HepG2 (cell line): ENCODE measurements around the gene LZTR1. TPM values are rescaled to one million over a fixed set of nuclear protein-coding genes. Genes with fewer than 3 reads are reported as not detected.

Source experiments
- MYNN ChIP-seq: sonication (generic); formaldehyde crosslinking; IDR thresholded peaks from 2 replicates; pipeline ENCODE4 v1.4.0; 2020; ENCODE audit warnings: mild to moderate bottlenecking, low read depth, missing genetic modification reagents
- POLR2A ChIP-seq, 2 experiments: IDR thresholded peaks; 2 replicates each; pipeline ENCODE4 v1.6.1; 2011; ENCODE audit warnings: low read depth in 2 of 2, low read length in 2 of 2, mild to moderate bottlenecking in 1 of 2, moderate library complexity in 1 of 2; ENCODE audit not compliant: insufficient read depth in 1 of 2
- PRDM10 ChIP-seq: sonication (generic); formaldehyde crosslinking; IDR thresholded peaks from 2 replicates; pipeline ENCODE4 v1.4.0; 2020; ENCODE audit warnings: low read depth, missing genetic modification reagents
- RARA ChIP-seq: IDR thresholded peaks from 2 replicates; pipeline ENCODE4 v1.6.1; 2016; ENCODE audit warnings: missing genetic modification reagents, missing compliant biosample characterization
- ZEB1 ChIP-seq: IDR thresholded peaks from 2 replicates; pipeline ENCODE4 v1.6.1; 2012; ENCODE audit warnings: mild to moderate bottlenecking, low read depth, inconsistent platforms; ENCODE audit not compliant: insufficient replicate concordance
- ZNF224 ChIP-seq: sonication (generic); formaldehyde crosslinking; IDR thresholded peaks from 2 replicates; pipeline ENCODE4 v1.5.0; 2020; ENCODE audit warnings: mild to moderate bottlenecking, missing genetic modification reagents
- ZNF451 ChIP-seq: sonication (generic); formaldehyde crosslinking; IDR thresholded peaks from 2 replicates; pipeline ENCODE4 v1.5.0; 2020; ENCODE audit warnings: mild to moderate bottlenecking, missing genetic modification reagents
- ZNF574 ChIP-seq: sonication (generic); formaldehyde crosslinking; IDR thresholded peaks from 2 replicates; pipeline ENCODE4 v1.4.0; 2020; ENCODE audit warnings: missing genetic modification reagents
- ZNF792 ChIP-seq: IDR thresholded peaks from 2 replicates; pipeline ENCODE4 v1.6.1; 2016
- polyA plus RNA-seq, 8 experiments: library from polyadenylated mRNA; depleted of rRNA in 3 of 8; stranded (reverse) in 7 of 8; unstranded in 1 of 8; fragments of >200 nt; fragmentation: Illumina TruSeq in 4 of 8; extraction: Trizol in 4 of 8; gene quantifications; 2 replicates each; pipeline versions ENCODE4 v1.2.1 to v1.2.3, GENCODE V29; 2011 to 2016; ENCODE audit warnings: low read depth in 4 of 8, missing spikeins in 1 of 8, mixed read lengths in 1 of 8; ENCODE audit not compliant: insufficient read depth in 1 of 8
- total RNA-seq, 5 experiments: library from RNA; depleted of rRNA; stranded (reverse); fragments of >200 nt; fragmentation: Illumina TruSeq; extraction: Trizol; gene quantifications; 2 replicates each; pipeline ENCODE4 v1.2.3, GENCODE V29; 2016; ENCODE audit warnings: low read depth in 1 of 5
- TF ChIP-seq, protein P1 (sequence below): IDR thresholded peaks from 2 replicates; pipeline ENCODE4 v1.4.0; 2020; ENCODE audit warnings: mild to moderate bottlenecking, missing genetic modification reagents
- TF ChIP-seq, protein P2 (sequence below): sonication (generic); formaldehyde crosslinking; conservative IDR thresholded peaks from 2 replicates; pipeline ENCODE4 v1.8.0; 2022; ENCODE audit warnings: missing genetic modification reagents
- TF ChIP-seq, protein P3 (sequence below): sonication (generic); formaldehyde crosslinking; IDR thresholded peaks from 2 replicates; pipeline ENCODE4 v1.5.0; 2020; ENCODE audit warnings: mild to moderate bottlenecking, missing genetic modification reagents

Gene LZTR1
- total and polyA plus RNA-seq, 2 of the 13 experiments (the other 11 are each of a cell fraction or from before 2014, with no cell fraction given) = 21.8 to 22.4 TPM

- peak; percentile 33; the same call in 1 of the 2 replicates for TF ChIP-seq ZNF574 (CRISPR knock-in tag)
- no peak for TF ChIP-seq ZNF792 (CRISPR knock-in tag)
- 0 out of 2 replicates have a peak, but pooled peaks have one; percentile 34 for TF ChIP-seq ZNF224 (CRISPR knock-in tag)
- peak; percentile 67; the same call in 1 of the 2 replicates for TF ChIP-seq RARA
- TF ChIP-seq, protein P1, sequence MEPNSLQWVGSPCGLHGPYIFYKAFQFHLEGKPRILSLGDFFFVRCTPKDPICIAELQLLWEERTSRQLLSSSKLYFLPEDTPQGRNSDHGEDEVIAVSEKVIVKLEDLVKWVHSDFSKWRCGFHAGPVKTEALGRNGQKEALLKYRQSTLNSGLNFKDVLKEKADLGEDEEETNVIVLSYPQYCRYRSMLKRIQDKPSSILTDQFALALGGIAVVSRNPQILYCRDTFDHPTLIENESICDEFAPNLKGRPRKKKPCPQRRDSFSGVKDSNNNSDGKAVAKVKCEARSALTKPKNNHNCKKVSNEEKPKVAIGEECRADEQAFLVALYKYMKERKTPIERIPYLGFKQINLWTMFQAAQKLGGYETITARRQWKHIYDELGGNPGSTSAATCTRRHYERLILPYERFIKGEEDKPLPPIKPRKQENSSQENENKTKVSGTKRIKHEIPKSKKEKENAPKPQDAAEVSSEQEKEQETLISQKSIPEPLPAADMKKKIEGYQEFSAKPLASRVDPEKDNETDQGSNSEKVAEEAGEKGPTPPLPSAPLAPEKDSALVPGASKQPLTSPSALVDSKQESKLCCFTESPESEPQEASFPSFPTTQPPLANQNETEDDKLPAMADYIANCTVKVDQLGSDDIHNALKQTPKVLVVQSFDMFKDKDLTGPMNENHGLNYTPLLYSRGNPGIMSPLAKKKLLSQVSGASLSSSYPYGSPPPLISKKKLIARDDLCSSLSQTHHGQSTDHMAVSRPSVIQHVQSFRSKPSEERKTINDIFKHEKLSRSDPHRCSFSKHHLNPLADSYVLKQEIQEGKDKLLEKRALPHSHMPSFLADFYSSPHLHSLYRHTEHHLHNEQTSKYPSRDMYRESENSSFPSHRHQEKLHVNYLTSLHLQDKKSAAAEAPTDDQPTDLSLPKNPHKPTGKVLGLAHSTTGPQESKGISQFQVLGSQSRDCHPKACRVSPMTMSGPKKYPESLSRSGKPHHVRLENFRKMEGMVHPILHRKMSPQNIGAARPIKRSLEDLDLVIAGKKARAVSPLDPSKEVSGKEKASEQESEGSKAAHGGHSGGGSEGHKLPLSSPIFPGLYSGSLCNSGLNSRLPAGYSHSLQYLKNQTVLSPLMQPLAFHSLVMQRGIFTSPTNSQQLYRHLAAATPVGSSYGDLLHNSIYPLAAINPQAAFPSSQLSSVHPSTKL (CRISPR knock-in tag) = peak; percentile 37; the same call in 1 of the 2 replicates
- peak; percentile 29 for TF ChIP-seq ZEB1
- TF ChIP-seq MYNN (CRISPR knock-in tag) = no peak
- TF ChIP-seq, protein P2, sequence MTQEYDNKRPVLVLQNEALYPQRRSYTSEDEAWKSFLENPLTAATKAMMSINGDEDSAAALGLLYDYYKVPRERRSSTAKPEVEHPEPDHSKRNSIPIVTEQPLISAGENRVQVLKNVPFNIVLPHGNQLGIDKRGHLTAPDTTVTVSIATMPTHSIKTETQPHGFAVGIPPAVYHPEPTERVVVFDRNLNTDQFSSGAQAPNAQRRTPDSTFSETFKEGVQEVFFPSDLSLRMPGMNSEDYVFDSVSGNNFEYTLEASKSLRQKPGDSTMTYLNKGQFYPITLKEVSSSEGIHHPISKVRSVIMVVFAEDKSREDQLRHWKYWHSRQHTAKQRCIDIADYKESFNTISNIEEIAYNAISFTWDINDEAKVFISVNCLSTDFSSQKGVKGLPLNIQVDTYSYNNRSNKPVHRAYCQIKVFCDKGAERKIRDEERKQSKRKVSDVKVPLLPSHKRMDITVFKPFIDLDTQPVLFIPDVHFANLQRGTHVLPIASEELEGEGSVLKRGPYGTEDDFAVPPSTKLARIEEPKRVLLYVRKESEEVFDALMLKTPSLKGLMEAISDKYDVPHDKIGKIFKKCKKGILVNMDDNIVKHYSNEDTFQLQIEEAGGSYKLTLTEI = no peak
- TF ChIP-seq, protein P3, sequence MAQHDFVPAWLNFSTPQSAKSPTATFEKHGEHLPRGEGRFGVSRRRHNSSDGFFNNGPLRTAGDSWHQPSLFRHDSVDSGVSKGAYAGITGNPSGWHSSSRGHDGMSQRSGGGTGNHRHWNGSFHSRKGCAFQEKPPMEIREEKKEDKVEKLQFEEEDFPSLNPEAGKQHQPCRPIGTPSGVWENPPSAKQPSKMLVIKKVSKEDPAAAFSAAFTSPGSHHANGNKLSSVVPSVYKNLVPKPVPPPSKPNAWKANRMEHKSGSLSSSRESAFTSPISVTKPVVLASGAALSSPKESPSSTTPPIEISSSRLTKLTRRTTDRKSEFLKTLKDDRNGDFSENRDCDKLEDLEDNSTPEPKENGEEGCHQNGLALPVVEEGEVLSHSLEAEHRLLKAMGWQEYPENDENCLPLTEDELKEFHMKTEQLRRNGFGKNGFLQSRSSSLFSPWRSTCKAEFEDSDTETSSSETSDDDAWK = no peak
- 0 out of 4 replicates have a peak, but pooled peaks of 1 of the 2 experiments have one; percentile 20 for TF ChIP-seq POLR2A (IDR thresholded peaks at IDR 0.05; ENCODE audit: insufficient read depth in 1 of 2, low read depth in 2 of 2, low read length in 2 of 2)
- TF ChIP-seq PRDM10 = no peak
- no peak for TF ChIP-seq ZNF451 (CRISPR knock-in tag)
Measured at GRCh38 chr22:20953668-20954500, 28.2 kb upstream of the LZTR1 start (continued).
